HG03045 (cell line): ENCODE data around the gene CLEC4C.

Source experiments
- ATAC-seq: cut with Tn5 transposase; IDR thresholded peaks from one replicate; pipeline ENCODE4 v1.9.1; 2021; ENCODE audit warnings: mild to moderate bottlenecking, moderate library complexity; ENCODE audit not compliant: unreplicated experiment

The CLEC4C gene

DNA sequence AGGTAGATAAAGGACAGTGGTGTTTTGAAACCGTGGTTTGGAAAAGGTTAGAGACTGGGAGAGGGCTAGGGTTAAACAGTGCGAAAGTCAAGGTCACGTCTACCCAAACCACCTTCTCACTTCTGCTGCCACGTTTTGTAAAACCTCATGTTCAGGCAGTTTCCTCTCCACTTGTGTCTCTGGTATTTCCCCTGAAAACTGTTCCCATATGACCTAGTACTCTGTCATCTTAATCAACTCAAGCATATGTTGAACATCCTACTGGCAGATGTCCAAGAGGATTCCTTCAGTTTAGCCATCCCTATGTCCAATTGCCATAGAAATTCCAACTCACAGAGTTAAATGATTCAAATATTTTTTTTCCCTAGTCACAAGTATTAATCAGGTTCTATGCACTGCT is 17.4 kb downstream of the CLEC4C start:
- ATAC-seq = no peak

DNA sequence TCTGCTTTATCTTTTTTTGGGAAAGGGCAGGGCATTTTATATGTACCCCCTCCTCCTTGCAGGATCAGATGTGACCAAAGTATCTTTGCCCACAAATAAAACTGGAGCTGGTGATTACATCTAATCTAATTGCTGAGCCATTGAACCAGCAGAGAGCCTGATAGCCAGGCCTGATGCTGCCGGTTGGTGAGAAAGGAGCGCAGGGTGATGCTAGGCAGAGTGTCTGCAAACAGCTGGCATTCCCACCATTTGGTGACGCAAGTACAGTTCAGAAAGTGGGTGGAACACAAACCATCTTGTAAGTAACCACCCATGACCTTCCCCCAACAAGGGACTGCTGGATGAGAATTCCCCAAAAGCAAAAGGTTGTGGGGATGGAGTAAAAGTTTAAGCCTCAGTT is 23.2 kb downstream of the CLEC4C start:
- no peak for ATAC-seq

- no peak for ATAC-seq
Observed at GRCh38 chr12:7719946-7720730, 27.0 kb downstream of the CLEC4C start.

- ATAC-seq = no peak
Observed at GRCh38 chr12:7716381-7716780, 30.8 kb downstream of the CLEC4C start.

- ATAC-seq = no peak
Observed at GRCh38 chr12:7712841-7713442, 34.2 kb downstream of the CLEC4C start.

DNA sequence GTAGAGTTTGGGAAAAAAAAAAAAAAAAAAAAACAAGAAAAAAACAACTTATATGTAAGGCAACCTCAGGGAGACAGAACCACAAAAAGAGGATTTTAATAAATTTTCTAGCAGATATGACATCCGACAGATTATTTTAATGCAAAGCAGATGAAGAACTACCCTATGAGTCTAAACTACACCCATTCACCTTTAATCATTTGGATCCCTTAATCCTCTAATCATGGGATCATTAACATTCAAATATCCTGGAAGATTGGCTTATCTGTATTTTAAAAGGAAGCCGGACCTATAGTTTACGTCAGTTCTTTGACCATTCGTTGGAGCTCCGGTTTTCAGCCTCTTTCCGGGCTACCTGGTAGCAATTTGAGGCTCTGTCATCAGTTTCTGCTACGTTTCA is 36.0 kb downstream of the CLEC4C start, which contains the start of gene DPPA3:
Gene DPPA3 (plus strand): TSS at position 301 of the 400 bp plus-strand sequence. CDS start 138 bp downstream, outside the sequence.
- ATAC-seq = no peak

DNA sequence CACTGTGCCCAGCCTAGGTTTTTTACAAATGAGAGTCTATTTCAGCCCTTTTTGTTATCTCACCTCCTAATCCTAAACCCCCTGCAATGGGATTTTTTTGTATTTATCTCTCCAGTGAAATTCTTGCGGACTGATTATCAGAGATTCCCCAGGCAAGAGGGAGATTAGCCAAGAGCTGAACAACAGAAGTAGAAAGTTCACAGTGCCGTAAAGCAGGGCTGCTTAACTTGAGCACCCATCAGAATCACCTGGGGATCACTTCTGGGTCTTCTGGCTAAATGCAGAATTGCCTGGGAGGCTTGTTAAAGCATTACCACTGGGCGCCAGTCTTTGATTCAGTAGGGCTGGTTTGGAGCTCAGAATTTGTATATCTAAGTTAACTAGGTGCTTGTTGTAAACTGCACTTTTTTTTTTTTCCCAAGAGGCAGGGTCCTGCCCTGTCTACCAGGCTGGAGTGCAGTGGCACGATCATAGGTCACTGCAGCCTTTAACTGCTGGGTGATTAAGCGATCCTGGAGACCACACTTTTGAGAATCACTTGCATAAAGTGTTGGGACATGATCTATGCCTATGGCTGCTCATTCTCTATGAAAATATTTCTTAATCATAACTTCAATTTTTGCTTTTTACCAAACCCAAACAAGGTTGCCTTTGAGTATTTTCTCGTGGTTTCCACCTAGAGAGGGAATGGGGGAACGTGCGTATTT is 37.1 kb downstream of the CLEC4C start:
- no peak for ATAC-seq

GRCh38 chr12:7705846-7706245 is 41.3 kb downstream of the CLEC4C start:
- ATAC-seq = no peak

DNA sequence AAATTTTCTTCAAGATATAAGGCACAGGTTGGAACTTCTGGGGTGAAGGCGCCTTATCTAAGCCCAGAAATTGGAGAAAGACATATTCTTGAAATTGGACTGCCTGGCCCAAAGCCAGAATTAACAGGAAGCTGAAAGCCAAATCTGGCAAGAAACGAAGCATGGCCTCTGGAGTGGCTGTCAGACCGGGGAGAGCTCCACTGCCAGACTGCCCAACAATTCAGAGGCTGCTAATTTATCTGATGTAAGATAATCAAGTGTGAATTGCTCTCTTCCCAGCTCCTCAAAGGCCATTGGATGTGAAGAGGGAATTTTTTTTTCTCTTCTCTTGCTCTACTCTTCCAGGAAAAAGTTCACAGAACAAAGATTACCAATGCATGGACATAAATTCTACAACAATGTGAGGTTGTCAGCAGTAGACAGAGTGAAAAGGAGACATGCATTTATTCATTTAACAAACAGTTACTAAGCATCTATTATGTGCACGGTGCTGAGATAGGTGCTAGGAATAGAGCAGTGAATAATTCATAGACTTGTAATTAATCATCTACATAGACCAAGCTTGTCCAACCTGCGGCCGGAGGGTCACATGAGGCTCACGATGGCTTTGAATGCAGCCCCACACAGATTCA is 51.5 kb downstream of the CLEC4C start, which contains the start of gene GDF3:
Gene GDF3 (minus strand): TSS at position 210 of the 632 bp plus-strand sequence. CDS start 47 bp downstream, at position 163.
- no peak for ATAC-seq

GRCh38 chr12:7695237-7695560 is 52.0 kb downstream of the CLEC4C start:
- no peak for ATAC-seq

- ATAC-seq = no peak
Observed at GRCh38 chr12:7694556-7695236, 52.5 kb downstream of the CLEC4C start.

GRCh38 chr12:7693793-7694192 is 53.4 kb downstream of the CLEC4C start:
- no peak for ATAC-seq

- no peak for ATAC-seq
Observed at GRCh38 chr12:7681535-7681934, 65.6 kb downstream of the CLEC4C start.
